ENCODE measurements around the gene DGKQ. TPM values are rescaled to one million over a fixed set of nuclear protein-coding genes. Genes with fewer than 3 reads are reported as not detected.

DGKQ gene
- total and polyA plus RNA-seq, 9 of the 15 experiments (the other 6 are each of a cell fraction or from before 2014, with no cell fraction given), result 0.17 to 22.0 (median 5.6) TPM

DNA sequence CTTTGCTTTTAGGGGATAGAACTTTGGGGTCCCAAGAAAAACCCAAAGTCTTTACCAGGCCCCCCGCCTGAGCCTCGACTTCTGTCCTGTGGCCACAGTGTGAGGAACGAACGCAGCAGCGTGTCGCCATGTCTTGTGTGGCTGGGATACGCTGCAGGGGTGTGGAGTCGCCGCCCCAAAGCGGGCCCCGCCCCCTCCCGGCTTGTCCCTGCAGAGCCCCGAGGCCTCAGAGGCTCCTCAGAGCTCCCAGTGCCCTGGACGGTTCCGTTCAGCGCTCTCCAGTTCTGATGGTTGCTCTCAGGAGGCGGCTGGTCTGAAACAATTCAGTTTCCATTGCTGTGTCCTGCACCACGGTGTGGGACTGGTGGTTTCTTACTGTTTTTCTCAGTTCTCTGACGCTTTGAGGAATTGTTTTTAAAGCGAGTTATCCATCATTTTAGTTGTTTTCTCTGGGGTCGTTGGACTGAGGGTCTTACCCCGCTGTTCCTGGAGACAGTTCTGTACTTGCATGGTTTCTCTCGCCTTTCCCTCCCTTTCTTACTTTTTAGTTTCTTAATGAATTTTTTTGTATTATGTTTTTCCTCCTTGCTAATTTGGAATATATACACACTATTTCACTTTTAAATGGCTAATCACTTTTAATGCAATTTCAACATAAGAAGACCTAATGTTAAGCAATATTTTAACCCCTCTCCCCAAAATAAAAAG is 11.9 kb upstream of the DGKQ start (continued):
- TF ChIP-seq NRF1 (conservative IDR thresholded peaks at IDR 0.05 in 1 of 2, IDR thresholded peaks at IDR 0.05 in 1 of 2), result peak; percentile 38 to 40; a peak in 1 of 4 replicates
- TF ChIP-seq, protein P1, sequence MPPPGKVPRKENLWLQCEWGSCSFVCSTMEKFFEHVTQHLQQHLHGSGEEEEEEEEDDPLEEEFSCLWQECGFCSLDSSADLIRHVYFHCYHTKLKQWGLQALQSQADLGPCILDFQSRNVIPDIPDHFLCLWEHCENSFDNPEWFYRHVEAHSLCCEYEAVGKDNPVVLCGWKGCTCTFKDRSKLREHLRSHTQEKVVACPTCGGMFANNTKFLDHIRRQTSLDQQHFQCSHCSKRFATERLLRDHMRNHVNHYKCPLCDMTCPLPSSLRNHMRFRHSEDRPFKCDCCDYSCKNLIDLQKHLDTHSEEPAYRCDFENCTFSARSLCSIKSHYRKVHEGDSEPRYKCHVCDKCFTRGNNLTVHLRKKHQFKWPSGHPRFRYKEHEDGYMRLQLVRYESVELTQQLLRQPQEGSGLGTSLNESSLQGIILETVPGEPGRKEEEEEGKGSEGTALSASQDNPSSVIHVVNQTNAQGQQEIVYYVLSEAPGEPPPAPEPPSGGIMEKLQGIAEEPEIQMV (tag; conservative IDR thresholded peaks at IDR 0.05; ENCODE audit: low read depth), result no peak
- no peak for TF ChIP-seq STAT5B (CRISPR knock-in tag; IDR thresholded peaks at IDR 0.05)
- no peak for TF ChIP-seq ZNF445 (CRISPR knock-in tag; IDR thresholded peaks at IDR 0.05; ENCODE audit: low read depth)
- 0 out of 2 replicates have a peak, but pooled peaks have one; percentile 52 for TF ChIP-seq CBX5 (IDR thresholded peaks at IDR 0.05; ENCODE audit: borderline replicate concordance, low read depth)
- no peak for TF ChIP-seq ZFPM2 (CRISPR knock-in tag; IDR thresholded peaks at IDR 0.05)
- no peak for TF ChIP-seq NR1H2 (CRISPR knock-in tag; IDR thresholded peaks at IDR 0.05)
- no peak for TF ChIP-seq EZH2 (IDR thresholded peaks at IDR 0.05; ENCODE audit: borderline replicate concordance, low read depth, low read length)
- no peak for TF ChIP-seq HNRNPH1 (optimal IDR thresholded peaks at IDR 0.05; ENCODE audit: low read depth, low read length)
- TF ChIP-seq ZNF561 (CRISPR knock-in tag; conservative IDR thresholded peaks at IDR 0.05), result no peak
- TF ChIP-seq, protein P2, sequence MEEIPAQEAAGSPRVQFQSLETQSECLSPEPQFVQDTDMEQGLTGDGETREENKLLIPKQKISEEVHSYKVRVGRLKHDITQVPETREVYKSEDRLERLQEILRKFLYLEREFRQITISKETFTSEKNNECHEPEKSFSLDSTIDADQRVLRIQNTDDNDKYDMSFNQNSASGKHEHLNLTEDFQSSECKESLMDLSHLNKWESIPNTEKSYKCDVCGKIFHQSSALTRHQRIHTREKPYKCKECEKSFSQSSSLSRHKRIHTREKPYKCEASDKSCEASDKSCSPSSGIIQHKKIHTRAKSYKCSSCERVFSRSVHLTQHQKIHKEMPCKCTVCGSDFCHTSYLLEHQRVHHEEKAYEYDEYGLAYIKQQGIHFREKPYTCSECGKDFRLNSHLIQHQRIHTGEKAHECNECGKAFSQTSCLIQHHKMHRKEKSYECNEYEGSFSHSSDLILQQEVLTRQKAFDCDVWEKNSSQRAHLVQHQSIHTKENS (CRISPR knock-in tag; IDR thresholded peaks at IDR 0.05), result no peak
- no peak for TF ChIP-seq ASH1L (IDR thresholded peaks at IDR 0.05; ENCODE audit: borderline replicate concordance, low read depth, partially characterized antibody)
- TF ChIP-seq MAFF (IDR thresholded peaks at IDR 0.05; ENCODE audit: low read length), result no peak
- no peak for TF ChIP-seq GATAD2B (IDR thresholded peaks at IDR 0.05; ENCODE audit: borderline replicate concordance)
- TF ChIP-seq PTTG1 (tag; IDR thresholded peaks at IDR 0.05; ENCODE audit: low read depth), result no peak
- TF ChIP-seq KLF10 (CRISPR knock-in tag; IDR thresholded peaks at IDR 0.05), result no peak
- no peak for TF ChIP-seq CEBPG (CRISPR knock-in tag; IDR thresholded peaks at IDR 0.05)
- no peak; a peak in 1 of 4 replicates for TF ChIP-seq CEBPG (tag; conservative IDR thresholded peaks at IDR 0.05 in 1 of 2, IDR thresholded peaks at IDR 0.05 in 1 of 2)
- TF ChIP-seq BHLHE40 (IDR thresholded peaks at IDR 0.05; ENCODE audit: low read length), result no peak
- peak; percentile 33 for TF ChIP-seq CREB1 (IDR thresholded peaks at IDR 0.05)
- TF ChIP-seq CREB1 (CRISPR knock-in tag; IDR thresholded peaks at IDR 0.05), result no peak; the same call in 1 of the 2 replicates
- TF ChIP-seq FUS (optimal IDR thresholded peaks at IDR 0.05; ENCODE audit: low read depth, low read length), result no peak
